ENCODE data around the gene MYO9B. TPM values are rescaled to one million over a fixed set of nuclear protein-coding genes. Genes with fewer than 3 reads are reported as not detected.

Gene MYO9B
- total RNA-seq, 1 experiment from 2014 or later: 79.4 TPM

DNA sequence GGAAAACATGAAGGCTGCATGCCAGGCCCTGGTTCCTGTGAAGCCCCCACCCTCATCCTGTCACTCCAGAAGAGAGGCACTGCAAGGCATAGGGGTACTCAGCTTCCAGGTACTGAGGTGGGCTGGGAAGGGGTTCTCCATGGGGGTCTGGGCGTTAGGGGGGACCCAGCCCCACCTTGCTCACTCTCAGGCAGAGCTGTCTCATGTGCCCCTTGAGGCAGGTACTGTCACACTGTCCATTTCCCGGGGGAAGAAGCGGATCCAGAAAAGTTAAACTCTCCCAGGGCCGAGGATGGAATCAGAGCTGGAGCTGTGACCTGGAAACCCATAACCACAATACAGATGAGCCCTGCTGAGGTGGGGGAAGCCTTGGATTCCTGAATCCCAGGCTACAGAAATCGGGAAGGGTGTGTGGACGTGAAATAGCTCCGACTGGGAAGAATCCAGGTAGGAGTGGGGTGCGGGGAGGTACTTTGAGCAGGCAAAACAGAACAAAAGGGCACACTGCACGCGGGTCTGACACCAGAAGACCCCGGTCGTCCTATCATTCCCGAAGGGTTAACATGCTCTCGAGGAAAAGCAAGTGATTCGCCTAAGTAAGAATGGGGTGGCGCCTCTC is 139.0 kb downstream of the MYO9B start:
- POLR2A ChIA-PET: interaction anchor here (0.6 kb wide), 1 partner anchor 682 kb away, joined by 18 read pairs; no protein-coding TSS in a partner anchor
- H3K27me3 ChIP-seq (ENCODE audit: control insufficient read depth, insufficient read depth, low read length): no peaks in the 10 kb centered on the region
- BruUV-seq (replicated peaks): no TSS peak
- intact Hi-C loops (cut with micrococcal nuclease; ENCODE audit: unreplicated experiment): no loop called here
- 0 out of 2 replicates have a peak, but pooled peaks cover 5% of the 10 kb centered on the region for H3K4me1 ChIP-seq (ENCODE audit: control insufficient read depth, insufficient read depth, low read length)
- in situ Hi-C loops (cut with HindIII; ENCODE audit: low pct_unique_long_range_greater_than_20kb, low sequenced_read_pairs): no loop called here
- H3K36me3 ChIP-seq (ENCODE audit: control insufficient read depth, insufficient read depth, low read length): no peaks in the 10 kb centered on the region; the same call in 1 of the 2 replicates
- no peak for TF ChIP-seq POLR2AphosphoS5 (IDR thresholded peaks at IDR 0.05; ENCODE audit: low read depth, low read length)
- no peak for TF ChIP-seq SIN3A (IDR thresholded peaks at IDR 0.05; ENCODE audit: borderline replicate concordance, insufficient read depth, low read depth, low read length)
- TF ChIP-seq, protein P1, sequence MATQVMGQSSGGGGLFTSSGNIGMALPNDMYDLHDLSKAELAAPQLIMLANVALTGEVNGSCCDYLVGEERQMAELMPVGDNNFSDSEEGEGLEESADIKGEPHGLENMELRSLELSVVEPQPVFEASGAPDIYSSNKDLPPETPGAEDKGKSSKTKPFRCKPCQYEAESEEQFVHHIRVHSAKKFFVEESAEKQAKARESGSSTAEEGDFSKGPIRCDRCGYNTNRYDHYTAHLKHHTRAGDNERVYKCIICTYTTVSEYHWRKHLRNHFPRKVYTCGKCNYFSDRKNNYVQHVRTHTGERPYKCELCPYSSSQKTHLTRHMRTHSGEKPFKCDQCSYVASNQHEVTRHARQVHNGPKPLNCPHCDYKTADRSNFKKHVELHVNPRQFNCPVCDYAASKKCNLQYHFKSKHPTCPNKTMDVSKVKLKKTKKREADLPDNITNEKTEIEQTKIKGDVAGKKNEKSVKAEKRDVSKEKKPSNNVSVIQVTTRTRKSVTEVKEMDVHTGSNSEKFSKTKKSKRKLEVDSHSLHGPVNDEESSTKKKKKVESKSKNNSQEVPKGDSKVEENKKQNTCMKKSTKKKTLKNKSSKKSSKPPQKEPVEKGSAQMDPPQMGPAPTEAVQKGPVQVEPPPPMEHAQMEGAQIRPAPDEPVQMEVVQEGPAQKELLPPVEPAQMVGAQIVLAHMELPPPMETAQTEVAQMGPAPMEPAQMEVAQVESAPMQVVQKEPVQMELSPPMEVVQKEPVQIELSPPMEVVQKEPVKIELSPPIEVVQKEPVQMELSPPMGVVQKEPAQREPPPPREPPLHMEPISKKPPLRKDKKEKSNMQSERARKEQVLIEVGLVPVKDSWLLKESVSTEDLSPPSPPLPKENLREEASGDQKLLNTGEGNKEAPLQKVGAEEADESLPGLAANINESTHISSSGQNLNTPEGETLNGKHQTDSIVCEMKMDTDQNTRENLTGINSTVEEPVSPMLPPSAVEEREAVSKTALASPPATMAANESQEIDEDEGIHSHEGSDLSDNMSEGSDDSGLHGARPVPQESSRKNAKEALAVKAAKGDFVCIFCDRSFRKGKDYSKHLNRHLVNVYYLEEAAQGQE (IDR thresholded peaks at IDR 0.05; ENCODE audit: insufficient read depth in 1 of 2, low read depth in 2 of 2, low read length in 1 of 2): no peak
- TF ChIP-seq, protein P2, sequence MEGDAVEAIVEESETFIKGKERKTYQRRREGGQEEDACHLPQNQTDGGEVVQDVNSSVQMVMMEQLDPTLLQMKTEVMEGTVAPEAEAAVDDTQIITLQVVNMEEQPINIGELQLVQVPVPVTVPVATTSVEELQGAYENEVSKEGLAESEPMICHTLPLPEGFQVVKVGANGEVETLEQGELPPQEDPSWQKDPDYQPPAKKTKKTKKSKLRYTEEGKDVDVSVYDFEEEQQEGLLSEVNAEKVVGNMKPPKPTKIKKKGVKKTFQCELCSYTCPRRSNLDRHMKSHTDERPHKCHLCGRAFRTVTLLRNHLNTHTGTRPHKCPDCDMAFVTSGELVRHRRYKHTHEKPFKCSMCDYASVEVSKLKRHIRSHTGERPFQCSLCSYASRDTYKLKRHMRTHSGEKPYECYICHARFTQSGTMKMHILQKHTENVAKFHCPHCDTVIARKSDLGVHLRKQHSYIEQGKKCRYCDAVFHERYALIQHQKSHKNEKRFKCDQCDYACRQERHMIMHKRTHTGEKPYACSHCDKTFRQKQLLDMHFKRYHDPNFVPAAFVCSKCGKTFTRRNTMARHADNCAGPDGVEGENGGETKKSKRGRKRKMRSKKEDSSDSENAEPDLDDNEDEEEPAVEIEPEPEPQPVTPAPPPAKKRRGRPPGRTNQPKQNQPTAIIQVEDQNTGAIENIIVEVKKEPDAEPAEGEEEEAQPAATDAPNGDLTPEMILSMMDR (IDR thresholded peaks at IDR 0.05): no peak
- TF ChIP-seq TCF7L2 (IDR thresholded peaks at IDR 0.05; ENCODE audit: low read depth, low read length): no peak
- H3K9me3 ChIP-seq (ENCODE audit: control insufficient read depth, insufficient read depth, low read depth, low read length): no peaks in the 10 kb centered on the region
- DNase-seq (ENCODE audit: low read depth, low spot score): no peak
- CTCF ChIA-PET: no interaction called here
- ATAC-seq: peak; percentile 2
- H3K27ac ChIP-seq (ENCODE audit: low read length): peak overlapping the region; percentile 90
- peak overlapping the region; percentile 49 to 61 for H3K4me3 ChIP-seq (ENCODE audit: low read depth in 2 of 2, low read length in 2 of 2)

- peak; percentile 41 for DNase-seq (ENCODE audit: low read depth, low spot score)
- Histone ChIP-seq H3K4me1 (ENCODE audit: control insufficient read depth, insufficient read depth, low read length) (0 out of 2 replicates have a peak, but pooled peaks cover 5% of the 10 kb centered on the region), H3K4me3 (ENCODE audit: low read depth in 2 of 2, low read length in 2 of 2) (peak within 1 kb of the TSS; percentile 49 to 61), H3K27me3 (ENCODE audit: control insufficient read depth, insufficient read depth, low read length) (no peaks in the 10 kb centered on the region), H3K36me3 (ENCODE audit: control insufficient read depth, insufficient read depth, low read length) (no peaks in the 10 kb centered on the region; the same call in 1 of the 2 replicates), H3K9me3 (ENCODE audit: control insufficient read depth, insufficient read depth, low read depth, low read length) (no peaks in the 10 kb centered on the region), H3K27ac (ENCODE audit: low read length) (peak within 1 kb of the TSS; percentile 90)
- TF ChIP-seq SIN3A (IDR thresholded peaks at IDR 0.05; ENCODE audit: borderline replicate concordance, insufficient read depth, low read depth, low read length): 0 out of 2 replicates have a peak, but pooled peaks have one; percentile 14
- TF ChIP-seq, protein P2 (IDR thresholded peaks at IDR 0.05): no peak
- peak; percentile 73 for TF ChIP-seq TCF7L2 (IDR thresholded peaks at IDR 0.05; ENCODE audit: low read depth, low read length)
- peak; percentile 81 for TF ChIP-seq POLR2AphosphoS5 (IDR thresholded peaks at IDR 0.05; ENCODE audit: low read depth, low read length)
- peak; percentile 94 for ATAC-seq
- in situ Hi-C loops (cut with HindIII; ENCODE audit: low pct_unique_long_range_greater_than_20kb, low sequenced_read_pairs) (no loop called here), intact Hi-C loops (cut with micrococcal nuclease; ENCODE audit: unreplicated experiment) (no loop called here)
- BruUV-seq (replicated peaks): TSS peak; percentile 95
- ChIA-PET CTCF (interaction anchor here (0.5 kb wide), 1 partner anchor 15 kb away, joined by 9 read pairs; no protein-coding TSS in a partner anchor), POLR2A (no interaction called here)
These were observed 139.8 kb downstream of the MYO9B start, which contains the start of gene USE1 for GRCh38 chr19:17215127-17215971. Gene USE1, plus strand, starts transcription at chr19:17215357. Its CDS starts 49 bp downstream, at chr19:17215406.

Data from Panc1 (cell line).